AG09309 (cell line): ENCODE measurements around the gene CCT6B.
A peak's percentile ranks its signal among the peaks of the same experiment; 100 is the strongest.

Source experiments
- DNase-seq: peaks from one replicate; pipeline ENCODE4 v3.0.0-alpha.2; 2010; ENCODE audit warnings: low read depth
- H3K4me3 ChIP-seq: 2 replicates; pipeline ENCODE4 v1.5.1; 2011; ENCODE audit warnings: mild to moderate bottlenecking, low read depth, low read length, moderate library complexity; ENCODE audit not compliant: control insufficient read depth
- CTCF ChIP-seq: IDR thresholded peaks from 2 replicates; pipeline ENCODE4 v1.5.1; 2011; ENCODE audit warnings: mild to moderate bottlenecking, low read depth, low read length, inconsistent platforms; ENCODE audit not compliant: insufficient read depth, control insufficient read depth; ENCODE audit errors: missing control alignments

The CCT6B gene

GRCh38 chr17:34980681-34981537, 19.6 kb upstream of the CCT6B start:
- H3K4me3 ChIP-seq, result peak overlapping the region; percentile 74
- peak; percentile 57 for TF ChIP-seq CTCF
- peak; percentile 48 for DNase-seq

GRCh38 chr17:34980353-34980680, 19.1 kb upstream of the CCT6B start, which contains the start of gene LIG3:
LIG3 (plus strand) TSS chr17:34980512; CDS start chr17:34983006, 2,494 bp downstream.
- TF ChIP-seq CTCF, result no peak
- peak within 1 kb of the TSS; percentile 74 for H3K4me3 ChIP-seq
- DNase-seq, result peak; percentile 66

DNA sequence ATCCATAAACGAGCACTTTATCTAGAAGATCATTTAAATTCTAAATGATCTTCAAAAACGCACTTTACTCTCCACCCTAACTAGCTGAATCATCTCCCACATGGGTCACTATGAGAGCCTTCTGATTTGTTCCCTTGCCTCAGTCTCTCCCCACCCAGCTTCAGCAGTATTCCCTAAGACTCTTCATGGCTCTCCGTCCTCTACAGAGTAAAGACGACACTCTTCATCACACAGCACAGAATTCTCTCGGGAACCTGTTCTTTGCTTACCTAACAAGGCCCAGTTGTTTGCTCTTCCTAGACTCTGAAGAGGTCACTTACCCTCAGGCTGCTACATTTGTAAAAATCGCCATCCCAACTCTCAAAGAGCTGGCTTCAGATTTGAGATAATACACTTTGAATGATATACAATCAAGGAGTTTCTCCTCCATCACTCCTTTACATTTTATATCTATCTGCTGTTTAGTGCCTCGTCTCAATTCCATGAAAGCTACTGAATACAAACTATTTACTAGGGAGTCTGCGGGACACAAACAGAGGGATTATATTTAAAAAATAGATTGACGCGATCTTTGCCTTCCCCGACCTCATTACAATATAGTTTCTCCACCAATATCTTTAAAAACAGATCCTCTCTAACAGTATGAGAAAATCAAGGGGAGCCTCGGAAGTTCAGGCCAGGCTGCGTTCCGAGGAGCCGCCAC, 18.5 kb upstream of the CCT6B start:
- H3K4me3 ChIP-seq, result peak overlapping the region; percentile 74
- no peak for DNase-seq
- no peak for TF ChIP-seq CTCF

GRCh38 chr17:34979153-34979552, 17.9 kb upstream of the CCT6B start:
- no peak overlapping the region for H3K4me3 ChIP-seq

GRCh38 chr17:34974794-34975785, 13.8 kb upstream of the CCT6B start:
- TF ChIP-seq CTCF, result no peak
- H3K4me3 ChIP-seq, result no peak overlapping the region
- DNase-seq, result no peak

More at GRCh38 chr17:34979153-34979552, 17.9 kb upstream of the CCT6B start:
- no peak for DNase-seq
- TF ChIP-seq CTCF, result no peak

DNA sequence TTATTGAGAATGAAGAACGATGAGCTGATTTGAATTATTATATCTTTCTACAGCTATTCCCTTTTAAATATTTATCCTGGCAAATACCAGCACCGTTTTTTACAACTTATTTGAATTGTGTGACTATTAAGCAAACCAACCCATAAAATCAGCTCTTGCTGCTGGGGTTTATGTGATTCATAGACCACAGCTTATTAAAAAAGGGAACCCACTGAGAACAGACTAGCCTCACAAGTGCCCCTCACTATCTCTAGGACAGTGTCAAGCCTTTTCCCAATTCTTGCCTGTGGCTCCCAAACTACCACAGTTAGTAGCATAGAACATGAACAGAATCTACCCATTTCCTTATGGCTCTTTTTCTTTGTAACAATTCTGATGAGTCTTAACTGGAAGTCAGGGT, 12.9 kb upstream of the CCT6B start:
- no peak for DNase-seq
- H3K4me3 ChIP-seq, result no peak overlapping the region
- TF ChIP-seq CTCF, result no peak
